Stimulated activated naive CD8-positive, alpha-beta T cell treated with anti-CD3 and anti-CD28 coated beads, Interleukin-15, Interleukin-2, amounts not matched to agents 100 U/mL and 50 U/mL, for 24 hours (primary cell): Measurements from ENCODE around the gene USP24.
"Not testable (repeated sequence)": the region's sequence is repeated elsewhere in the genome, so short reads cannot be mapped to it uniquely, and the experiment has no call there.

Source experiments
- ATAC-seq: fragments of 150-1000 bp; cut with Tn5 transposase; one replicate; pipeline ENCODE4 v1.10.0; 2021
- DNase-seq: peaks from one replicate; pipeline ENCODE4 v3.0.0; 2021

Gene USP24

GRCh38 chr1:55118651-55119329, 96.4 kb downstream of the USP24 start:
- DNase-seq (no peak), ATAC-seq (no peak)

GRCh38 chr1:55117941-55118340, 97.2 kb downstream of the USP24 start:
- DNase-seq = no peak
- ATAC-seq = no peak

- not testable (repeated sequence) for DNase-seq, ATAC-seq
Observed at GRCh38 chr1:55109005-55109404, 106.2 kb downstream of the USP24 start.

- DNase-seq (no peak), ATAC-seq (no peak)
Observed at GRCh38 chr1:55107101-55107500, 108.1 kb downstream of the USP24 start.

DNA sequence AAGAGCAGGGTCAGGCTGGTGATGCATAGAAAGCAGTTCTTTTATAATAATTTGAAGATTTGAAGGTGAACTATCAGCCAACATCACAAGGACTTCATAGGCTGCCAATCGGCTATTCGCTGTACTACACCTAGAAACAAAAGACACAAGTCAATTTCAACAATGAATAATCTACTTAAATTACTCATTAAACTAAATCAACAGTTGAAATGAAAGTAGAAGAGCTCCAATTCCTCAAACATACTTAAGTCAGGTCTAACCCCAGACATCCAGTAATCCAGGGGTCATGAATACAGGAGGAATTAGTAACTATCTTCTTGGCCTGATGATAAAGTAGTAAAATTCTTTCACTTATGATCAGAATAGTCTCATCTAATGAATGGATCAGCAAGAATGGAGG, 111.3 kb downstream of the USP24 start:
- no peak for ATAC-seq
- no peak for DNase-seq

GRCh38 chr1:55095095-55095494, 120.1 kb downstream of the USP24 start:
- ATAC-seq = no peak
- no peak for DNase-seq

DNA sequence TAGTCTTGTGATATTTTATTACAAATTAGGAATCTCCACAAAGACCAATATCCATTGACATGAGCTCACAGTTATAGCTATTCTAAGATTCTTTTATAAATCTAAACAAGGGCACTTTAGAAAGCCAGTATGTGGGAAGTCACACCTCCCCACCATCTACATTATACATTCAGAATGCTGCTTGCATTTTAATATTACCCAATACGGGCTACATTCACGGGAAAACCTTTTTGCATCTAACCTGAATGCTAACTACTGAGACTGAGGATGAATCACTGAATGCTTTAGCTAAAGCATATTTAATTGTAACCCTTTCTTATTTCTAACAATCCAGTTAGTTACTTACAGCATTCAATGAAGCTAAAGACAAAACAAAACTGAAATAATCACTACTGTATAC, 122.7 kb downstream of the USP24 start:
- DNase-seq (no peak), ATAC-seq (no peak)

DNA sequence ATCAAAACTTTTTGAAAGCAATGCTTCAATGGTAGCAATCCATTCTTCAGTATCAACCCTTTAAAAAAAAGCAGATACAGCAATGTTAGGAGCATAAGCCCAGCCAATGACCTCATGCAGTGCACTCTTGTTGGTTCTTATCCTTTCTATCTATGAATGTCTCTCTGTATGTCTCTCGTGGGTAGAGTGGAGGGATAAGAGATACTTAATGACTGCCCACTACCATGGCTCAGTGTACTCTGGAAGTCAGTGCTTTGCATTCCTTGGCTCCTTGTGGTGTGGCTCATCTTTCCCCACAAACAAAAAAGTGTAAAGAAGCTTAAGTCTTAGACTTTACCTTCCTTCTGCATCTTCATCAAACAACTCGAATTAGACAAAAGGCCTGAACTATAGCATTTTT, 125.5 kb downstream of the USP24 start:
- DNase-seq = no peak
- ATAC-seq = no peak

DNA sequence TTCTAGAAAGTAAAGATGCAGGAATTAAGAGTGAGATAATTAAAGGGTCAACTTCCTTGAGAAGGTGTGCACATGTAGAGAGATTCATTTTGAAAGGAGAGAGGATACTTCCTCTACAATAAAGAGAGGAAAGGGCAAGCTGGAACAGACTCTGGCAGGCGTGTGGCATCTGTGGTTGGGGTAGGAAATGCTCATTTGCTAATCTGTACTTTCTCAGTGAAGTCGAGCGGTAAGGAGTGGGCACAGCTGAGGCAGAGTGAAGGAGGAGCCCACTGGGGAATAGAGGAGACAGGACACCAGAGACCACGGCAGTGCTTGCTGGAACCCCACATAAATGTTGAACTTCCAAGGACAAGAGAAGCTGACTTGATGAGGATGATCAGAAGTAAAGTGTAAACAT, 126.8 kb downstream of the USP24 start:
- ATAC-seq (peak; percentile 82), DNase-seq (no peak)

DNA sequence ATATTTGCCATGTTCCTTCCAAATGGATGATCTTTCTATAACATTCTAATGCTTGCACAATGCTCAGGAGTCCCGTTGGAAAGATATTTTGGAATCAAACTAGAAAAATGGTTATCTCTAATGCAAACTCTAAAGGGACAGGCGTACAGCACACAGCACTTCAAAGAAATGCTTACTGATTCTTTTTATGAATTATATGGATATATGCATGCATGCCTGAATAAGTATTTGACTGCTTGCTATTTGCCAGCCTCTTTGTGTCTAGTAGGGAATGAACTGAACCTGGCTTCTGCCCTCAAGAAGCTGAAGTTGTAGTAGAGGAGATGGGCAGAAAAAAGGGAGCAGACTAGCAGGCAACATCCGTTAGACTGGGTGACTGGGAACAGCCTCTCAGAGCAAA, 127.7 kb downstream of the USP24 start:
- DNase-seq = no peak
- ATAC-seq = no peak

- DNase-seq (no peak), ATAC-seq (no peak)
Observed at GRCh38 chr1:55084257-55084656, 130.9 kb downstream of the USP24 start.

GRCh38 chr1:55081905-55082296, 133.3 kb downstream of the USP24 start:
- no peak for ATAC-seq
- no peak for DNase-seq

GRCh38 chr1:55081188-55081904, 133.8 kb downstream of the USP24 start:
- no peak for ATAC-seq

DNA sequence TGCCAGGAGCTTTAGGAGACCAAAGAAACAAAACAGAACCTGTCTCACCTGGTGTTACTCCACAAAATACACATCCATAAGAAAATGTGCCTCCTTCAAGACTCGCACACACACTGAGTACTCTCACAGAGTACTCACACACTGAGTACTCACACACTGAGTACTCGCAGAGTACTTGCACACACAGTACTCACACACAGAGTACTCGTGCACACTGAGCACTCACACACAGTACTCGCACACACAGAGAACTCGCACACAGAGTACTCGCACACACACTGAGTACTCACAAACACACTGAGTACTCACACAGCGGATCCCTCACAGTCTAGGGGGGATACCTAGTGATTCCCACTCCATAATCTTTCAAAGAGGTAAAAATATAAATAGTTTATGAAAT, 135.5 kb downstream of the USP24 start:
- ATAC-seq (no peak), DNase-seq (no peak)

More at GRCh38 chr1:55081188-55081904, 133.8 kb downstream of the USP24 start:
- no peak for DNase-seq

DNA sequence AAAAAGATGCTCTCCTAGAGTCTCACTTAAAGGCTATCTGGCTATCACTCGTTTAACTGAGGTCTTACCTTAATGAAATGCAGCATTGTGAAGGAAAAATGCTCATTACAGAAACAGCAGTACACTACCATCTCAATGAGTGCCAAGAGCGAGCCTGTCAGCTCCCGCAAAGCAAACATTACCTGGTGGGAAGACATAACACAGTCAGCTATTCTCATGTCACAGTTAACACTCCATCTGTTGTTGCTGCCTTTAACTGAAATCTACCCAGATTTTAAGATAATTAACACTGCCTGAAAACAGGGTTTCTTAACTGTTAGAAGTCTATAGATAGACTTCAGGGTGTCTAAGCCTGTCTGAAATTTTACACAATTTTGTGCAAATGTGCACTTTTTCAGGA, 136.7 kb downstream of the USP24 start:
- DNase-seq (no peak), ATAC-seq (no peak)

DNA sequence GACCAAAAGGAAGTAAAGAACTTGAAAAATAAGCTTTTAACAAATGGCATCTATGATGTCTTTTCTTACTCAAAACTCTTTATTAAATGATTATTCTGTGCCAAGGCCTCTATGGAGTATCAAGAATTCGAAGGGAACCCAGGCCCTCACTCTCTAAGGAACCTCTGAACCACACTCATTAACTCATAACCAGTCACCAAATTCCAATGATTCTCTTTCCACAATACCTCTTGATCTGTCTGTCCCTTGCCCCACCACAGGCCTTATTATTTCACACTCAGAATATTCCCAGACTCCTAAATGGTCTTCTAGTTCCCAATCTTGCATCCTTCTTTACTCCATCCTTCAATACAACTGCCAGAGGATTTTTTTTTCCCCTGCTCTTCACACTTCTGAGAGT, 138.8 kb downstream of the USP24 start:
- no peak for DNase-seq
- ATAC-seq = no peak

GRCh38 chr1:55074455-55074854, 140.7 kb downstream of the USP24 start:
- DNase-seq (no peak), ATAC-seq (no peak)

DNA sequence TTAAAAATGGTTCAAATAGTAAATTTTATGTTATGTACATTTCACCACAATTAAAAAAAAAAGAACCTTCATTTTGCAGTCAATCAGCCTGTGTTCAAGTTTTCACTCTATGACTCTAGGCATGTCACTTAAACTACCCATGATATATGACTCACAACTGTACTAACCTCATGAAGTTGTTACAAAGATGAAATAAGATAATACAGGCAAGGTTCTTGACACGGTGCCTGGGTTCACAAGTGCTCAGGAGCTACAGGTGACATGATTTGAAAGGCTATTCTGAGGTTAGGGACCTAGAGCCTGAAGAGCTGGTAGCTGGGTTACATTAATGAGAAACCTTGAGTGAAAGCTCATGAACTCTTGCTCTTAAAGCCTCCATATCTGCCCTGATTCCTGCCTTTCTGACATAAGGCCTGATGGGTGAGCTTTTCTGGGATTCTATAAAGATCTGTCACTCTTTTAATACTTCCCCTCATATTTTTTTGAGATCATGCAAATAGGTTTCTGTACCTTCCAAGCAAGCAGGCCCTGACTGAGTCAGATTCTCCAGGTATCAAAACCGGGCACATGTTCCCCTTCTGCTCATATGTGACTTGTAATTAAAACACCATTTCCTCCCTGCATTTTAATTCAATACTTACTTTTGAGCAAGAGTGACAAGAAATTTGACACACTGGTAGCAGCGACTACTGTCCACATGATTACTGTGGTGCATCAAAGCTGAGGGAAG, 141.8 kb downstream of the USP24 start:
- DNase-seq (no peak), ATAC-seq (peak; percentile 92)

DNA sequence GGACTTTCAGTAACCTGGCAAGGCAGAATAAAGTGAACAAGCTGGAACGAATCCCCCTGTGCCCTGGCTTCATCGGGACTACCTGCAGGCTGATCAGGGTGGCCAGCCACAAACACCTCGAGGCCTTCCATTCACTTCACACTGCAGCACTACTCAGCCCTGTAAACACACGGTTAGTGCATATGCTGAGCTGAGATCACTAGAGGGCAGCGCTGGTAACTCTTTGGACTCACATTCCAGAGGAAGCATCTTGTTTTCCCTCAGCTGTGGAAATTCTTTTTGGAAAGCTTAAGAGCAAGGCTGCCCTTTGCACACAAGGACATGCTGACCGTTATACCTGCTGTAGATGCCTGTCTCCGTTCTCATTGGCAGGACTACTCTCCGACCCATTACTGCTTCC, 143.7 kb downstream of the USP24 start:
- no peak for ATAC-seq
- DNase-seq = no peak

GRCh38 chr1:55070293-55071164, 144.6 kb downstream of the USP24 start:
- no peak for DNase-seq

DNA sequence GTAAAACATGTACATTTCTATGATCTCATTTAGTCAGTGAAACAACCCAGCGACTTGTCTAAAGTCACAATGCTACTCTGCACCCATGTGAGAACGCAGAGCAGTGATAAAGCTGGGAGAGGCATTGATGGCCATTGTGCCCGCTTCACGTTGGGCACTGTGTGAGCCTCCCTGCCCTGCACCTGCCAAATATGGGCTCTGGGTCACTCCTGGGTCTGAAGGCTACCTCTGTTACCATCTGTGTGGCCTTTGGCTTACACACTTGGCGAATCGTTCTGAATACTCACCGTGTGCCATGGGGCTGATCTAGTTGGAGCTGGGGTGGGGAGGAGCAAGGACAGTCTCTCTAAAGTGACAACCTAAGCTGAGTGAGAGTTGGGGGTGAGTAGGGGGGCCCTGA, 145.9 kb downstream of the USP24 start:
- no peak for DNase-seq
- no peak for ATAC-seq

More at GRCh38 chr1:55070293-55071164, 144.6 kb downstream of the USP24 start:
- ATAC-seq = no peak

DNA sequence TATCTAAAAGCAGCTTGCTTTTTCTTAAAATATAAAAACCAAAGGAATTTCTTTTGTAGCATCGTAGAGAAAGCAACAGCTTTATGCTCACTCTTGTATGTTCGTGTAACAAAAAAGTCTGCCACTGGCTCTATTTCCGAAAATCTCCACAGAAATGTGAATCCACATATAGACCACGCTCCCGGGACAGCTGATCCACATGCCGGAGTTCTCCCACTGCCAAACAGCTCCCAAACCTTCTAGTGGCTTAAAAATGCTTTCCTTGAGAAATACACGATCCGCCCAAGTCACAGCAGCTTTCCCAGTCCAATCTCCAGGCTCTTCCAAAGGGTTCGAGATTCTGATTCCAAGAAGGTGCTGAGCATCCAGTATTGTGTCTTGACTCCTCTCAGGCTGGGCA, 146.5 kb downstream of the USP24 start:
- DNase-seq = no peak
- no peak for ATAC-seq
